ENCODE data around the gene PCNX1.
A peak's percentile ranks its signal among the peaks of the same experiment; 100 is the strongest.
"Not testable (repeated sequence)": the region's sequence is repeated elsewhere in the genome, so short reads cannot be mapped to it uniquely, and the experiment has no call there.

PCNX1 gene

GRCh38 chr14:71121001-71121400 is 213.7 kb downstream of the PCNX1 start:
- Histone ChIP-seq H3K27me3 (replicated peaks in 2 of 5; ENCODE audit: control insufficient read depth in 4 of 5, insufficient read depth in 5 of 5, low read length in 4 of 5) (no peaks in the 10 kb centered on the region), H3K36me3 (ENCODE audit: control insufficient read depth in 4 of 4, insufficient read depth in 4 of 4, low read length in 3 of 4) (no peaks in the 10 kb centered on the region), H3K4me3 (ENCODE audit: control insufficient read depth in 1 of 7, extremely low read depth in 1 of 7, insufficient read depth in 4 of 7, low read depth in 2 of 7, low read length in 6 of 7) (no peak overlapping the region), H3K27ac (ENCODE audit: insufficient read depth in 1 of 2, low read depth in 1 of 2, low read length in 2 of 2, poor library complexity in 1 of 2, severe bottlenecking in 2 of 2) (no peak overlapping the region), H3K9me3 (ENCODE audit: control extremely low read depth in 1 of 5, control insufficient read depth in 4 of 5, insufficient read depth in 2 of 5, low read depth in 1 of 5, low read length in 4 of 5) (peaks cover 0 to 3% (median 0%) of the 10 kb centered on the region in 5 experiments), H3K4me1 (ENCODE audit: control extremely low read depth in 1 of 4, control insufficient read depth in 4 of 4, insufficient read depth in 4 of 4, low read length in 3 of 4) (no peaks in the 10 kb centered on the region)
- ChIA-PET POLR2A (no interaction called here), CTCF (no interaction called here)
- 100% methylated on average over 1 of the region's 1 CpG for WGBS (ENCODE audit: insufficient coverage)
- no peak for DNase-seq

GRCh38 chr14:71121711-71122110 is 214.5 kb downstream of the PCNX1 start:
- POLR2A ChIA-PET: no interaction called here
- H3K9me3 ChIP-seq (ENCODE audit: control extremely low read depth in 1 of 5, control insufficient read depth in 4 of 5, insufficient read depth in 2 of 5, low read depth in 1 of 5, low read length in 4 of 5): peaks cover 0 to 3% (median 0%) of the 10 kb centered on the region in 5 experiments
- WGBS (ENCODE audit: insufficient coverage): 97% methylated on average over 4 of the region's 5 CpGs
- no peaks in the 10 kb centered on the region for H3K4me1 ChIP-seq (ENCODE audit: control extremely low read depth in 1 of 4, control insufficient read depth in 4 of 4, insufficient read depth in 4 of 4, low read length in 3 of 4)
- no peaks in the 10 kb centered on the region for H3K27me3 ChIP-seq (replicated peaks in 2 of 5; ENCODE audit: control insufficient read depth in 4 of 5, insufficient read depth in 5 of 5, low read length in 4 of 5)
- no peak overlapping the region for H3K27ac ChIP-seq (ENCODE audit: insufficient read depth in 1 of 2, low read depth in 1 of 2, low read length in 2 of 2, poor library complexity in 1 of 2, severe bottlenecking in 2 of 2)
- no peak for DNase-seq
- no peaks in the 10 kb centered on the region for H3K36me3 ChIP-seq (ENCODE audit: control insufficient read depth in 4 of 4, insufficient read depth in 4 of 4, low read length in 3 of 4)
- H3K4me3 ChIP-seq (ENCODE audit: control insufficient read depth in 1 of 7, extremely low read depth in 1 of 7, insufficient read depth in 4 of 7, low read depth in 2 of 7, low read length in 6 of 7): no peak overlapping the region
- CTCF ChIA-PET: no interaction called here

GRCh38 chr14:71122866-71123565 is 215.8 kb downstream of the PCNX1 start:
- Histone ChIP-seq H3K27ac (ENCODE audit: insufficient read depth in 1 of 2, low read depth in 1 of 2, low read length in 2 of 2, poor library complexity in 1 of 2, severe bottlenecking in 2 of 2) (no peak overlapping the region), H3K4me3 (ENCODE audit: control insufficient read depth in 1 of 7, extremely low read depth in 1 of 7, insufficient read depth in 4 of 7, low read depth in 2 of 7, low read length in 6 of 7) (no peak overlapping the region), H3K36me3 (ENCODE audit: control insufficient read depth in 4 of 4, insufficient read depth in 4 of 4, low read length in 3 of 4) (no peaks in the 10 kb centered on the region), H3K9me3 (ENCODE audit: control extremely low read depth in 1 of 5, control insufficient read depth in 4 of 5, insufficient read depth in 2 of 5, low read depth in 1 of 5, low read length in 4 of 5) (peaks cover 0 to 3% (median 0%) of the 10 kb centered on the region in 5 experiments), H3K27me3 (replicated peaks in 2 of 5; ENCODE audit: control insufficient read depth in 4 of 5, insufficient read depth in 5 of 5, low read length in 4 of 5) (no peaks in the 10 kb centered on the region), H3K4me1 (ENCODE audit: control extremely low read depth in 1 of 4, control insufficient read depth in 4 of 4, insufficient read depth in 4 of 4, low read length in 3 of 4) (no peaks in the 10 kb centered on the region)
- POLR2A ChIA-PET: no interaction called here
- CTCF ChIA-PET: interaction anchor here (0.7 to 1.2 kb wide), 4 partner anchors 14 to 524 kb away, joined by 3 read pairs; no protein-coding TSS in a partner anchor
- no peak for DNase-seq
- WGBS (ENCODE audit: insufficient coverage): 85% methylated on average over 2 of the region's 2 CpGs

- H3K4me1 ChIP-seq (ENCODE audit: control extremely low read depth in 1 of 4, control insufficient read depth in 4 of 4, insufficient read depth in 4 of 4, low read length in 3 of 4): no peaks in the 10 kb centered on the region
- POLR2A ChIA-PET: no interaction called here
- no peaks in the 10 kb centered on the region for H3K36me3 ChIP-seq (ENCODE audit: control insufficient read depth in 4 of 4, insufficient read depth in 4 of 4, low read length in 3 of 4)
- DNase-seq: no peak
- H3K27ac ChIP-seq (ENCODE audit: insufficient read depth in 1 of 2, low read depth in 1 of 2, low read length in 2 of 2, poor library complexity in 1 of 2, severe bottlenecking in 2 of 2): no peak overlapping the region
- H3K27me3 ChIP-seq (replicated peaks in 2 of 5; ENCODE audit: control insufficient read depth in 4 of 5, insufficient read depth in 5 of 5, low read length in 4 of 5): no peaks in the 10 kb centered on the region
- CTCF ChIA-PET: interaction anchor here (0.7 to 1.2 kb wide), 4 partner anchors 13 to 524 kb away, joined by 3 read pairs; no protein-coding TSS in a partner anchor
- peaks cover 0 to 3% (median 0%) of the 10 kb centered on the region in 5 experiments for H3K9me3 ChIP-seq (ENCODE audit: control extremely low read depth in 1 of 5, control insufficient read depth in 4 of 5, insufficient read depth in 2 of 5, low read depth in 1 of 5, low read length in 4 of 5)
- 100% methylated on average over 3 of the region's 4 CpGs for WGBS (ENCODE audit: insufficient coverage)
- H3K4me3 ChIP-seq (ENCODE audit: control insufficient read depth in 1 of 7, extremely low read depth in 1 of 7, insufficient read depth in 4 of 7, low read depth in 2 of 7, low read length in 6 of 7): no peak overlapping the region
Measured at GRCh38 chr14:71123579-71124135, 216.4 kb downstream of the PCNX1 start.

- H3K27me3 ChIP-seq (replicated peaks in 2 of 5; ENCODE audit: control insufficient read depth in 4 of 5, insufficient read depth in 5 of 5, low read length in 4 of 5); H3K27ac ChIP-seq (ENCODE audit: insufficient read depth in 1 of 2, low read depth in 1 of 2, low read length in 2 of 2, poor library complexity in 1 of 2, severe bottlenecking in 2 of 2); DNase-seq; H3K4me3 ChIP-seq (ENCODE audit: control insufficient read depth in 1 of 7, extremely low read depth in 1 of 7, insufficient read depth in 4 of 7, low read depth in 2 of 7, low read length in 6 of 7); H3K9me3 ChIP-seq (ENCODE audit: control extremely low read depth in 1 of 5, control insufficient read depth in 4 of 5, insufficient read depth in 2 of 5, low read depth in 1 of 5, low read length in 4 of 5); H3K36me3 ChIP-seq (ENCODE audit: control insufficient read depth in 4 of 4, insufficient read depth in 4 of 4, low read length in 3 of 4); POLR2A ChIA-PET: not testable (repeated sequence)
- CTCF ChIA-PET: interaction anchor here (1.1 kb wide), 1 partner anchor 9 kb away, joined by 4 read pairs; no protein-coding TSS in a partner anchor
- 95% methylated on average over 5 of the region's 9 CpGs for WGBS (ENCODE audit: insufficient coverage)
- H3K4me1 ChIP-seq (ENCODE audit: control extremely low read depth in 1 of 4, control insufficient read depth in 4 of 4, insufficient read depth in 4 of 4, low read length in 3 of 4): peaks cover 0 to 12% (median 3%) of the 10 kb centered on the region in 4 experiments
Measured at GRCh38 chr14:71129716-71130490, 222.6 kb downstream of the PCNX1 start.

- Histone ChIP-seq H3K27ac (ENCODE audit: insufficient read depth in 1 of 2, low read depth in 1 of 2, low read length in 2 of 2, poor library complexity in 1 of 2, severe bottlenecking in 2 of 2) (no peak overlapping the region), H3K9me3 (ENCODE audit: control extremely low read depth in 1 of 5, control insufficient read depth in 4 of 5, insufficient read depth in 2 of 5, low read depth in 1 of 5, low read length in 4 of 5) (no peaks in the 10 kb centered on the region), H3K36me3 (ENCODE audit: control insufficient read depth in 4 of 4, insufficient read depth in 4 of 4, low read length in 3 of 4) (no peaks in the 10 kb centered on the region), H3K4me1 (ENCODE audit: control extremely low read depth in 1 of 4, control insufficient read depth in 4 of 4, insufficient read depth in 4 of 4, low read length in 3 of 4) (peaks cover 0 to 12% (median 3%) of the 10 kb centered on the region in 4 experiments), H3K4me3 (ENCODE audit: control insufficient read depth in 1 of 7, extremely low read depth in 1 of 7, insufficient read depth in 4 of 7, low read depth in 2 of 7, low read length in 6 of 7) (peak overlapping the region in 2 of 7 experiments; percentile 45 to 48), H3K27me3 (replicated peaks in 2 of 5; ENCODE audit: control insufficient read depth in 4 of 5, insufficient read depth in 5 of 5, low read length in 4 of 5) (no peaks in the 10 kb centered on the region)
- DNase-seq: peak; percentile 13 to 58 (median 55)
- POLR2A ChIA-PET: no interaction called here
- WGBS (ENCODE audit: insufficient coverage): 46% methylated on average over 7 of the region's 11 CpGs
- CTCF ChIA-PET: interaction anchor here (0.7 to 1.1 kb wide), 2 partner anchors 8 to 43 kb away, joined by 3 to 4 read pairs; no protein-coding TSS in a partner anchor
Measured at GRCh38 chr14:71130491-71131179, 223.4 kb downstream of the PCNX1 start.
